ENCODE data around the gene KIF6.

Gene KIF6

DNA sequence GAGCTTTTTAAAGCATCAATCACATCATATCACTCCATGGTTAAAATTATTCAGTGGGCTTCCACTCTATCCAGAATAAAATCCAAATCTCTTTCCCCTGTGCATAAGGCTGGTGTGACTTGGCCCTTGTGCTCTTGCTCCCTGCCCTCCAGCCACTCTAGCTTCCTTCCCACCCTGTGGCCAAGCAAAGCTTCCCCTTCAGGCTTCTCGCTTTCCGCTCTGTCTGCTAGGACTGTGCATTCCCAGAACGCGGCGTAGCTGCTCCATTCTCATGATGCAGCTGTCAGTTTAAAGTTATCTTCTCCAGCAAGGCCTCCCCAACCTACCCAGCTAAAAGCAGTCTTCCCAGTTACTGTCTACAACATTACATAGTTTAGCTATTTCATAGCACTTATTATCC is 383.3 kb downstream of the KIF6 start:
- TF ChIP-seq SUZ12 (IDR thresholded peaks at IDR 0.05) (no peak), HDGF (IDR thresholded peaks at IDR 0.05; ENCODE audit: borderline replicate concordance) (no peak), FOXA1 (IDR thresholded peaks at IDR 0.05) (no peak), BHLHE40 (IDR thresholded peaks at IDR 0.05; ENCODE audit: borderline replicate concordance) (no peak), CTBP1 (IDR thresholded peaks at IDR 0.05; ENCODE audit: borderline replicate concordance) (no peak), ELF4 (IDR thresholded peaks at IDR 0.05) (no peak), FOXM1 (IDR thresholded peaks at IDR 0.05; ENCODE audit: borderline replicate concordance) (no peak), NFRKB (IDR thresholded peaks at IDR 0.05) (no peak), LEF1 (IDR thresholded peaks at IDR 0.05; ENCODE audit: borderline replicate concordance) (no peak), ZNF384 (IDR thresholded peaks at IDR 0.05) (no peak), SP1 (IDR thresholded peaks at IDR 0.05) (no peak), FOXK2 (IDR thresholded peaks at IDR 0.05) (no peak), TARDBP (IDR thresholded peaks at IDR 0.05) (no peak)
- TF ChIP-seq, protein P1, sequence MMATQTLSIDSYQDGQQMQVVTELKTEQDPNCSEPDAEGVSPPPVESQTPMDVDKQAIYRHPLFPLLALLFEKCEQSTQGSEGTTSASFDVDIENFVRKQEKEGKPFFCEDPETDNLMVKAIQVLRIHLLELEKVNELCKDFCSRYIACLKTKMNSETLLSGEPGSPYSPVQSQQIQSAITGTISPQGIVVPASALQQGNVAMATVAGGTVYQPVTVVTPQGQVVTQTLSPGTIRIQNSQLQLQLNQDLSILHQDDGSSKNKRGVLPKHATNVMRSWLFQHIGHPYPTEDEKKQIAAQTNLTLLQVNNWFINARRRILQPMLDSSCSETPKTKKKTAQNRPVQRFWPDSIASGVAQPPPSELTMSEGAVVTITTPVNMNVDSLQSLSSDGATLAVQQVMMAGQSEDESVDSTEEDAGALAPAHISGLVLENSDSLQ (IDR thresholded peaks at IDR 0.05) = no peak
- ChIA-PET POLR2A (no interaction called here), CTCF (no interaction called here)
- no peak for DNase-seq (ENCODE audit: extremely low spot score)

GRCh38 chr6:39341352-39341751 is 383.9 kb downstream of the KIF6 start:
- no peak for TF ChIP-seq SUZ12 (IDR thresholded peaks at IDR 0.05)
- TF ChIP-seq HDGF (IDR thresholded peaks at IDR 0.05; ENCODE audit: borderline replicate concordance) = no peak
- ChIA-PET POLR2A (no interaction called here), CTCF (no interaction called here)
- DNase-seq (ENCODE audit: extremely low spot score) = no peak

GRCh38 chr6:39339868-39340550 is 385.2 kb downstream of the KIF6 start:
- ChIA-PET POLR2A (no interaction called here), CTCF (interaction anchor here (0.6 kb wide), 1 partner anchor 445 kb away, joined by 4 read pairs; no protein-coding TSS in a partner anchor)
- TF ChIP-seq SUZ12 (IDR thresholded peaks at IDR 0.05) = no peak
- no peak for TF ChIP-seq TARDBP (IDR thresholded peaks at IDR 0.05)
- no peak for TF ChIP-seq FOXA1 (IDR thresholded peaks at IDR 0.05)
- TF ChIP-seq FOXK2 (IDR thresholded peaks at IDR 0.05) = no peak
- DNase-seq (ENCODE audit: extremely low spot score) = no peak

DNA sequence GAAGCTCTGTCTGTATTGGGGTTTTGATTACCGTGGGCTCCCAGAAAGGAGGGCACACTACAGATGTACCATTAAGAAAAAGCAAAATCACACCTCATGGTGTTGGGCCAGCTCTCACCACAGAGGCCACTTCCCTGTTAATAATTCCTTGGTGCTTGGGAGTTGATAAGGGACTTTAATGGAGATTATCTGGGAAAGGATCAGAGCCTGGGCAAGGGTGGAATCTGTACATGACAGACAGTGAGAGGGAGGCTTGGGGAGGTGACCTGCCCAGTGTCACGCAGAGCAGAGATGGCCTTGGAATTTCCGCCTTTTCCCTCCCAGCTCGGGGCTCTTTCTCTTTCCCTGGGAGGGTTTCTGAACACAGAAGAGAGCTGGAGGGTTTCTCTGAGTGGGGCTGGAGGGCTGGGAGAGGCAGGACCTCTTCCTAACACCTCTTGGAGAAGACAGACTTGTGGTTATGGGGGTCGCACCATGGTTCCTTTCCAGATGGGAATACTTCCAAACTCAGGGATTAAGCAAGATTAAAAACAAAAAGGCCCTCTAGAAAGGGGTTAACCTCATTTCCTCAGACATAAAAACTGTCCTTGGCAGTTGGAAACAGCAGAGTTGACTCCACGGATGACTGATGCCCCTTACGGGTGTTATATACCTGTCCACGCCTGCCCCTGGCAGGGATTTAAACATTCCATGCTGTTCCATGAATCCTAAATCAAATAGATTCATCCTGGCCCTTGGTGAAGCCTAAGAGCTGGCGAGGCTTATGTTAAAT is 385.9 kb downstream of the KIF6 start:
- TF ChIP-seq FOXM1 (IDR thresholded peaks at IDR 0.05; ENCODE audit: borderline replicate concordance) (no peak), CTBP1 (IDR thresholded peaks at IDR 0.05; ENCODE audit: borderline replicate concordance) (no peak), TARDBP (IDR thresholded peaks at IDR 0.05) (no peak), SUZ12 (IDR thresholded peaks at IDR 0.05) (no peak), ZNF384 (IDR thresholded peaks at IDR 0.05) (no peak), ARNT (IDR thresholded peaks at IDR 0.05) (no peak), LEF1 (IDR thresholded peaks at IDR 0.05; ENCODE audit: borderline replicate concordance) (no peak), FOXA1 (IDR thresholded peaks at IDR 0.05) (no peak), L3MBTL2 (conservative IDR thresholded peaks at IDR 0.05) (no peak), HDGF (IDR thresholded peaks at IDR 0.05; ENCODE audit: borderline replicate concordance) (no peak), BHLHE40 (IDR thresholded peaks at IDR 0.05; ENCODE audit: borderline replicate concordance) (no peak), NFRKB (IDR thresholded peaks at IDR 0.05) (no peak), SP1 (IDR thresholded peaks at IDR 0.05) (no peak), ELF4 (IDR thresholded peaks at IDR 0.05) (no peak), FOXK2 (IDR thresholded peaks at IDR 0.05) (no peak)
- TF ChIP-seq, protein P1 (IDR thresholded peaks at IDR 0.05) = no peak
- DNase-seq (ENCODE audit: extremely low spot score) = no peak
- ChIA-PET POLR2A (no interaction called here), CTCF (interaction anchor here (0.5 kb wide), 1 partner anchor 82 kb away, joined by 5 read pairs; no protein-coding TSS in a partner anchor)

DNA sequence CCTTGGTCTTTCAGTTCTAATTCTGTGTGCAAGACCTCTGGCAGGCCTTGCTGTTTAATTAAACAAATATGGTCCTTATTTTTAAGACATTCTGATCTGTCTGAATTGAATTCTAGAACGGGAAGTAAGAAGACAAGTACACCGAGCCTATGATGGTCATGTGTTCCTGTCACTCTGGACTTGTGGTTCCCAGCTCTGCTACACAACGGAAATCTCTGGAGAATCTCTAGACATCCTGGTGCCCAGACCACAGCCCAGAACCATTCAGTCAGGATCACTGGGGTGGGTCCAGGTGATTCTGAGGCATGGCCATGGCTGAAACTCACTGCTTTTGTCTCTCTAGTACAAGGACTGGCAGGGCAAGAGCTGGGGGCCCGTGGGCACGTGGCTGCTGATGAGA is 386.8 kb downstream of the KIF6 start:
- ChIA-PET POLR2A (no interaction called here), CTCF (interaction anchor here (0.5 kb wide), 1 partner anchor 81 kb away, joined by 5 read pairs; no protein-coding TSS in a partner anchor)
- TF ChIP-seq TARDBP (IDR thresholded peaks at IDR 0.05) = no peak
- no peak for TF ChIP-seq NFRKB (IDR thresholded peaks at IDR 0.05)
- no peak for TF ChIP-seq ZNF384 (IDR thresholded peaks at IDR 0.05)
- no peak for TF ChIP-seq L3MBTL2 (conservative IDR thresholded peaks at IDR 0.05)
- TF ChIP-seq, protein P1 (IDR thresholded peaks at IDR 0.05) = no peak
- TF ChIP-seq CTBP1 (IDR thresholded peaks at IDR 0.05; ENCODE audit: borderline replicate concordance) = no peak
- no peak for TF ChIP-seq FOXM1 (IDR thresholded peaks at IDR 0.05; ENCODE audit: borderline replicate concordance)
- no peak for TF ChIP-seq ELF4 (IDR thresholded peaks at IDR 0.05)
- no peak for TF ChIP-seq SP1 (IDR thresholded peaks at IDR 0.05)
- TF ChIP-seq SUZ12 (IDR thresholded peaks at IDR 0.05) = no peak
- no peak for DNase-seq (ENCODE audit: extremely low spot score)

- ChIA-PET CTCF (no interaction called here), POLR2A (no interaction called here)
- DNase-seq (ENCODE audit: extremely low spot score) = no peak
- TF ChIP-seq ELF4 (IDR thresholded peaks at IDR 0.05) (no peak), FOXM1 (IDR thresholded peaks at IDR 0.05; ENCODE audit: borderline replicate concordance) (no peak), TARDBP (IDR thresholded peaks at IDR 0.05) (no peak), SUZ12 (IDR thresholded peaks at IDR 0.05) (no peak), SP1 (IDR thresholded peaks at IDR 0.05) (no peak), LEF1 (IDR thresholded peaks at IDR 0.05; ENCODE audit: borderline replicate concordance) (no peak), ZNF384 (IDR thresholded peaks at IDR 0.05) (no peak), CTBP1 (IDR thresholded peaks at IDR 0.05; ENCODE audit: borderline replicate concordance) (no peak), L3MBTL2 (conservative IDR thresholded peaks at IDR 0.05) (no peak), FOXA1 (IDR thresholded peaks at IDR 0.05) (no peak), ARNT (IDR thresholded peaks at IDR 0.05) (no peak), FOXK2 (IDR thresholded peaks at IDR 0.05) (no peak), BHLHE40 (IDR thresholded peaks at IDR 0.05; ENCODE audit: borderline replicate concordance) (no peak)
- TF ChIP-seq, protein P1 (IDR thresholded peaks at IDR 0.05) = no peak
Measured at GRCh38 chr6:39335780-39336545, 389.2 kb downstream of the KIF6 start.
